Activated CD4-positive, alpha-beta T cell treated with anti-CD3 and anti-CD28 coated beads, Interleukin-2, amount 50 U/mL, for 48 hours (primary cell): ENCODE measurements around the gene KRCC1.
"Not testable (repeated sequence)": the region's sequence is repeated elsewhere in the genome, so short reads cannot be mapped to it uniquely, and the experiment has no call there.

Source experiments
- DNase-seq, 2 experiments: peaks; one replicate each; pipeline ENCODE4 v3.0.0-alpha.2; 2020

Gene KRCC1

GRCh38 chr2:87996570-87996969 lies 59.0 kb downstream of the KRCC1 start:
- no peak for DNase-seq

GRCh38 chr2:87995756-87996155 lies 59.8 kb downstream of the KRCC1 start:
- DNase-seq = no peak

GRCh38 chr2:87994304-87994850 lies 61.2 kb downstream of the KRCC1 start:
- not testable (repeated sequence) for DNase-seq

GRCh38 chr2:87992569-87992968 lies 63.0 kb downstream of the KRCC1 start:
- DNase-seq = not testable (repeated sequence)

- not testable (repeated sequence) for DNase-seq
Observed at GRCh38 chr2:87987473-87987872, 68.1 kb downstream of the KRCC1 start.

GRCh38 chr2:87985902-87986301 lies 69.7 kb downstream of the KRCC1 start:
- not testable (repeated sequence) for DNase-seq

GRCh38 chr2:87981182-87981581 lies 74.4 kb downstream of the KRCC1 start:
- not testable (repeated sequence) for DNase-seq
